ENCODE data around the gene CNTN5.

GRCh38 chr11:99327527-99327926, 306.8 kb downstream of the CNTN5 start:
- TF ChIP-seq CTCF (IDR thresholded peaks at IDR 0.05) (no peak), POLR2AphosphoS5 (IDR thresholded peaks at IDR 0.05) (no peak), POLR2A (IDR thresholded peaks at IDR 0.05) (no peak), EP300 (IDR thresholded peaks at IDR 0.05) (no peak)

All from upper lobe of left lung (tissue), 4 donors.